ENCODE measurements around the gene ZNF630. TPM values are rescaled to one million over a fixed set of nuclear protein-coding genes. Genes with fewer than 3 reads are reported as not detected.
A peak's percentile ranks its signal among the peaks of the same experiment; 100 is the strongest.

ZNF630 gene
- total and polyA plus RNA-seq, 9 of the 15 experiments (the other 6 are each of a cell fraction or from before 2014, with no cell fraction given) = 0.06 to 1.1 (median 0.34) TPM

GRCh38 chrX:48086082-48086481 is 14.6 kb upstream of the ZNF630 start:
- H4K20me1 ChIP-seq (replicated peaks; ENCODE audit: control insufficient read depth, insufficient read depth, low read length) = no peaks in the 10 kb centered on the region
- H2AFZ ChIP-seq (ENCODE audit: low read depth, low read length) = no peak overlapping the region
- no peak for FAIRE-seq
- no peak overlapping the region for H3K27ac ChIP-seq (ENCODE audit: extremely low read depth, low read depth, low read length)
- no peaks in the 10 kb centered on the region for H3K4me1 ChIP-seq (replicated peaks in 1 of 2; ENCODE audit: control insufficient read depth in 2 of 2, insufficient read depth in 2 of 2, low read length in 2 of 2)
- POLR2A ChIA-PET = no interaction called here
- H3K27me3 ChIP-seq (ENCODE audit: control insufficient read depth in 2 of 2, insufficient read depth in 2 of 2, low read length in 2 of 2) = no peaks in the 10 kb centered on the region; a peak in 1 of 5 replicates
- TF ChIP-seq RUNX1 (IDR thresholded peaks at IDR 0.05; ENCODE audit: low read depth) (no peak), RBM17 (IDR thresholded peaks at IDR 0.05; ENCODE audit: borderline replicate concordance, low read depth, low read length) (no peak), E2F3 (CRISPR knock-in tag; IDR thresholded peaks at IDR 0.05) (no peak), SRF (CRISPR knock-in tag; IDR thresholded peaks at IDR 0.05) (peak in 1 of 2 experiments; percentile 51; a peak in 1 of 4 replicates), ZNF668 (CRISPR knock-in tag; IDR thresholded peaks at IDR 0.05) (no peak)
- H3K79me2 ChIP-seq (ENCODE audit: control insufficient read depth, insufficient read depth, low read length) = no peaks in the 10 kb centered on the region
- ATAC-seq = no peak
- H3K4me3 ChIP-seq = no peak overlapping the region
- in situ Hi-C loops (cut with MboI) (no loop called here), intact Hi-C loops (cut with micrococcal nuclease) (no loop called here)
- CTCF ChIA-PET (ENCODE audit: low intra/inter-chr PET ratio) = no interaction called here
- H3K4me2 ChIP-seq (ENCODE audit: insufficient read depth, low read length) = no peak overlapping the region
- H3K9me3 ChIP-seq (replicated peaks; ENCODE audit: control insufficient read depth, insufficient read depth, low read depth, low read length) = no peaks in the 10 kb centered on the region
- DNase-seq (ENCODE audit: extremely low read depth in 1 of 4, low spot score in 3 of 4) = no peak
- no peak overlapping the region for H3K9ac ChIP-seq (ENCODE audit: insufficient read depth in 1 of 2, low read depth in 2 of 2, low read length in 2 of 2)
- H3K9me1 ChIP-seq (ENCODE audit: control insufficient read depth, insufficient read depth, low read length) = no peaks in the 10 kb centered on the region
- no peaks in the 10 kb centered on the region for H3K36me3 ChIP-seq (ENCODE audit: control insufficient read depth, insufficient read depth, low read length)
- no TSS peak for BruUV-seq (replicated peaks)

- Histone ChIP-seq H3K4me3 (no peak overlapping the region), H3K9ac (ENCODE audit: insufficient read depth in 1 of 2, low read depth in 2 of 2, low read length in 2 of 2) (no peak overlapping the region), H3K9me1 (ENCODE audit: control insufficient read depth, insufficient read depth, low read length) (no peaks in the 10 kb centered on the region), H3K27ac (ENCODE audit: extremely low read depth, low read depth, low read length) (no peak overlapping the region), H3K79me2 (ENCODE audit: control insufficient read depth, insufficient read depth, low read length) (no peaks in the 10 kb centered on the region), H3K4me2 (ENCODE audit: insufficient read depth, low read length) (no peak overlapping the region), H3K27me3 (ENCODE audit: control insufficient read depth in 2 of 2, insufficient read depth in 2 of 2, low read length in 2 of 2) (no peaks in the 10 kb centered on the region; a peak in 1 of 5 replicates), H4K20me1 (replicated peaks; ENCODE audit: control insufficient read depth, insufficient read depth, low read length) (no peaks in the 10 kb centered on the region), H3K4me1 (replicated peaks in 1 of 2; ENCODE audit: control insufficient read depth in 2 of 2, insufficient read depth in 2 of 2, low read length in 2 of 2) (no peaks in the 10 kb centered on the region), H2AFZ (ENCODE audit: low read depth, low read length) (no peak overlapping the region), H3K9me3 (replicated peaks; ENCODE audit: control insufficient read depth, insufficient read depth, low read depth, low read length) (no peaks in the 10 kb centered on the region), H3K36me3 (ENCODE audit: control insufficient read depth, insufficient read depth, low read length) (no peaks in the 10 kb centered on the region)
- ATAC-seq (no peak), DNase-seq (ENCODE audit: extremely low read depth in 1 of 4, low spot score in 3 of 4) (no peak), FAIRE-seq (no peak)
- in situ Hi-C loops (cut with MboI) (loop anchor here (5.0 kb wide), 1 partner anchor 409 kb away; no protein-coding TSS in a partner anchor), intact Hi-C loops (cut with micrococcal nuclease) (loop anchor here (1.0 kb wide), 1 partner anchor 411 kb away; no protein-coding TSS in a partner anchor)
- 1% methylated on average over 5 of the region's 5 CpGs for WGBS (ENCODE audit: insufficient coverage, low coverage, missing lambda C conversion rate)
- ChIA-PET POLR2A (no interaction called here), CTCF (ENCODE audit: low intra/inter-chr PET ratio) (no interaction called here)
- no TSS peak for BruUV-seq (replicated peaks)
- TF ChIP-seq ELF4 (CRISPR knock-in tag; IDR thresholded peaks at IDR 0.05) (no peak), NFIC (IDR thresholded peaks at IDR 0.05) (no peak), BDP1 (IDR thresholded peaks at IDR 0.05; ENCODE audit: insufficient read depth, insufficient read length) (no peak), STAT5B (CRISPR knock-in tag; IDR thresholded peaks at IDR 0.05) (no peak), CBX2 (IDR thresholded peaks at IDR 0.05; ENCODE audit: insufficient read depth, low read length, poor library complexity, severe bottlenecking) (no peak), KDM1A (IDR thresholded peaks at IDR 0.05) (no peak)
- TF ChIP-seq, protein P1, sequence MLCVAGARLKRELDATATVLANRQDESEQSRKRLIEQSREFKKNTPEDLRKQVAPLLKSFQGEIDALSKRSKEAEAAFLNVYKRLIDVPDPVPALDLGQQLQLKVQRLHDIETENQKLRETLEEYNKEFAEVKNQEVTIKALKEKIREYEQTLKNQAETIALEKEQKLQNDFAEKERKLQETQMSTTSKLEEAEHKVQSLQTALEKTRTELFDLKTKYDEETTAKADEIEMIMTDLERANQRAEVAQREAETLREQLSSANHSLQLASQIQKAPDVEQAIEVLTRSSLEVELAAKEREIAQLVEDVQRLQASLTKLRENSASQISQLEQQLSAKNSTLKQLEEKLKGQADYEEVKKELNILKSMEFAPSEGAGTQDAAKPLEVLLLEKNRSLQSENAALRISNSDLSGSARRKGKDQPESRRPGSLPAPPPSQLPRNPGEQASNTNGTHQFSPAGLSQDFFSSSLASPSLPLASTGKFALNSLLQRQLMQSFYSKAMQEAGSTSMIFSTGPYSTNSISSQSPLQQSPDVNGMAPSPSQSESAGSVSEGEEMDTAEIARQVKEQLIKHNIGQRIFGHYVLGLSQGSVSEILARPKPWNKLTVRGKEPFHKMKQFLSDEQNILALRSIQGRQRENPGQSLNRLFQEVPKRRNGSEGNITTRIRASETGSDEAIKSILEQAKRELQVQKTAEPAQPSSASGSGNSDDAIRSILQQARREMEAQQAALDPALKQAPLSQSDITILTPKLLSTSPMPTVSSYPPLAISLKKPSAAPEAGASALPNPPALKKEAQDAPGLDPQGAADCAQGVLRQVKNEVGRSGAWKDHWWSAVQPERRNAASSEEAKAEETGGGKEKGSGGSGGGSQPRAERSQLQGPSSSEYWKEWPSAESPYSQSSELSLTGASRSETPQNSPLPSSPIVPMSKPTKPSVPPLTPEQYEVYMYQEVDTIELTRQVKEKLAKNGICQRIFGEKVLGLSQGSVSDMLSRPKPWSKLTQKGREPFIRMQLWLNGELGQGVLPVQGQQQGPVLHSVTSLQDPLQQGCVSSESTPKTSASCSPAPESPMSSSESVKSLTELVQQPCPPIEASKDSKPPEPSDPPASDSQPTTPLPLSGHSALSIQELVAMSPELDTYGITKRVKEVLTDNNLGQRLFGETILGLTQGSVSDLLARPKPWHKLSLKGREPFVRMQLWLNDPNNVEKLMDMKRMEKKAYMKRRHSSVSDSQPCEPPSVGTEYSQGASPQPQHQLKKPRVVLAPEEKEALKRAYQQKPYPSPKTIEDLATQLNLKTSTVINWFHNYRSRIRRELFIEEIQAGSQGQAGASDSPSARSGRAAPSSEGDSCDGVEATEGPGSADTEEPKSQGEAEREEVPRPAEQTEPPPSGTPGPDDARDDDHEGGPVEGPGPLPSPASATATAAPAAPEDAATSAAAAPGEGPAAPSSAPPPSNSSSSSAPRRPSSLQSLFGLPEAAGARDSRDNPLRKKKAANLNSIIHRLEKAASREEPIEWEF (CRISPR knock-in tag; IDR thresholded peaks at IDR 0.05) = no peak
These were observed 12.3 kb upstream of the ZNF630 start for GRCh38 chrX:48083706-48084105.

All from K562 (cell line).